GM12891 (cell line): ENCODE results near the gene WEE2.

ENCODE experiments used
- POLR2A ChIP-seq: IDR thresholded peaks from 2 replicates; pipeline ENCODE4 v1.6.1; 2011; ENCODE audit warnings: low read depth, low read length, control low read depth
- POLR2AphosphoS5 ChIP-seq: IDR thresholded peaks from 2 replicates; pipeline ENCODE4 v1.6.1; 2011; ENCODE audit warnings: low read depth, low read length, control low read depth
- POU2F2 ChIP-seq: IDR thresholded peaks from 2 replicates; pipeline ENCODE4 v1.6.1; 2011; ENCODE audit warnings: low read depth, mild to moderate bottlenecking, control low read depth, low read length, moderate library complexity

DNA sequence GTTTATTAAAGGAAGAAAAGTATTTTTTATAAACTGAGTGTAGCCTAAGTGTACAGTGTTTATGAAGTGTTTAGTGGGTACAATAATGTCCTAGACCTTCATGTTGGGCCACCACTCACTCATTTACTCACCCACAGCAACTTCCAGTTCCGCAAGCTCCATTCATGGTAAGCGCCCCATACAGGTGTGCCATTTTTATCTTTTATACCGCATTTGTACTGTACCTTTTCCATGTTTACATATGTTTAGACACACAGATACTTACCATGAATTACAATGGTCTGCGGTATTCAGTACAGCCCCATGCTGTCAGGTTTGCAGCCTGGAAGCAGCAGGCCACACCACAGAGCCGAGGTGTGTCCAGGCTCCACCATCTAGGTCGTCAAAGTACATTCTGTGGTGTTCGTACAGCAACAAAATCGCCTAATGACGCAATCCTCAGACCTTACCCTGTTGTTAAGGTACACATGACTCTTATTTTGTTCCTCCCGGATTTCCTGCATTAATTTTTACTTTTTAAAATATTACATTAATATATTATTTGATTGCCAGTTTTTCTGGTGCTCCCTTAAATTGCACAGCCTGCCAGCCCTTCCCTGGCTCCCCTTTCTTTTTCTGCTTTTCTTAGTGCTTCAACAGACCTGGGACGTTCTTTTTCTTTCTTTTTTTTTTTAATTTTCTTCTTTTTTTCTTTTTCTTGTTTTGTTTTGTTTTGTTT lies 29.1 kb downstream of the WEE2 start:
- TF ChIP-seq POLR2A, result no peak
- no peak for TF ChIP-seq POU2F2
- TF ChIP-seq POLR2AphosphoS5, result no peak
